ENCODE data around the gene PLEKHB2. TPM values are rescaled to one million over a fixed set of nuclear protein-coding genes. Genes with fewer than 3 reads are reported as not detected.
"Not testable (repeated sequence)": the region's sequence is repeated elsewhere in the genome, so short reads cannot be mapped to it uniquely, and the experiment has no call there.

PLEKHB2 gene
- total RNA-seq, 1 donor from 2014 or later: 46.7 TPM

- no peak overlapping the region for H3K27ac ChIP-seq
- no peak for TF ChIP-seq POLR2A (IDR thresholded peaks at IDR 0.05)
- TF ChIP-seq POLR2AphosphoS5 (IDR thresholded peaks at IDR 0.05; ENCODE audit: insufficient read depth in 1 of 2, low read depth in 1 of 2): no peak
- no peak for TF ChIP-seq CTCF (IDR thresholded peaks at IDR 0.05)
- intact Hi-C loops (cut with DNase I): no loop called here
- no peaks in the 10 kb centered on the region for H3K9me3 ChIP-seq
- H3K36me3 ChIP-seq: peaks cover 0 to 39% of the 10 kb centered on the region in 2 donors
- no peaks in the 10 kb centered on the region for H3K27me3 ChIP-seq
- no peak for DNase-seq (ENCODE audit: extremely low spot score in 2 of 2)
- no peak overlapping the region for H3K4me3 ChIP-seq
- H3K4me1 ChIP-seq: no peaks in the 10 kb centered on the region
Observed at GRCh38 chr2:131148426-131148825, 43.3 kb downstream of the PLEKHB2 start.

- H3K36me3 ChIP-seq: peaks cover 0 to 31% of the 10 kb centered on the region in 2 donors
- intact Hi-C loops (cut with DNase I): not testable (repeated sequence)
Observed at GRCh38 chr2:131150109-131150508, 45.0 kb downstream of the PLEKHB2 start.

GRCh38 chr2:131151398-131151797 is 46.3 kb downstream of the PLEKHB2 start:
- Histone ChIP-seq H3K4me3 (no peak overlapping the region), H3K27me3 (no peaks in the 10 kb centered on the region), H3K27ac (no peak overlapping the region), H3K4me1 (no peaks in the 10 kb centered on the region), H3K9me3 (no peaks in the 10 kb centered on the region), H3K36me3 (peaks cover 0 to 29% of the 10 kb centered on the region in 2 donors)
- DNase-seq (ENCODE audit: extremely low spot score in 2 of 2): no peak
- TF ChIP-seq CTCF (IDR thresholded peaks at IDR 0.05) (no peak), POLR2AphosphoS5 (IDR thresholded peaks at IDR 0.05; ENCODE audit: insufficient read depth in 1 of 2, low read depth in 1 of 2) (no peak), POLR2A (IDR thresholded peaks at IDR 0.05) (no peak)
- intact Hi-C loops (cut with DNase I): no loop called here

More at GRCh38 chr2:131150109-131150508, 45.0 kb downstream of the PLEKHB2 start:
- not testable (repeated sequence) for H3K4me3 ChIP-seq; H3K27me3 ChIP-seq; H3K4me1 ChIP-seq; DNase-seq (ENCODE audit: extremely low spot score in 2 of 2); H3K27ac ChIP-seq; H3K9me3 ChIP-seq

- intact Hi-C loops (cut with DNase I): no loop called here
Observed at GRCh38 chr2:131152074-131152473, 46.9 kb downstream of the PLEKHB2 start.

GRCh38 chr2:131153529-131153928 is 48.4 kb downstream of the PLEKHB2 start:
- TF ChIP-seq CTCF (IDR thresholded peaks at IDR 0.05) (no peak), POLR2AphosphoS5 (IDR thresholded peaks at IDR 0.05; ENCODE audit: insufficient read depth in 1 of 2, low read depth in 1 of 2) (no peak), POLR2A (IDR thresholded peaks at IDR 0.05) (no peak)
- H3K4me3 ChIP-seq: no peak overlapping the region
- H3K9me3 ChIP-seq: no peaks in the 10 kb centered on the region
- H3K36me3 ChIP-seq: peaks cover 0 to 10% of the 10 kb centered on the region in 2 donors
- H3K4me1 ChIP-seq: no peaks in the 10 kb centered on the region
- no peaks in the 10 kb centered on the region for H3K27me3 ChIP-seq
- DNase-seq (ENCODE audit: extremely low spot score in 2 of 2): no peak
- no peak overlapping the region for H3K27ac ChIP-seq
- intact Hi-C loops (cut with DNase I): no loop called here

More at GRCh38 chr2:131152074-131152473, 46.9 kb downstream of the PLEKHB2 start:
- no peaks in the 10 kb centered on the region for H3K9me3 ChIP-seq
- H3K27ac ChIP-seq: no peak overlapping the region
- H3K36me3 ChIP-seq: peaks cover 0 to 22% of the 10 kb centered on the region in 2 donors
- no peak for DNase-seq (ENCODE audit: extremely low spot score in 2 of 2)
- no peak for TF ChIP-seq POLR2A (IDR thresholded peaks at IDR 0.05)
- H3K4me3 ChIP-seq: no peak overlapping the region
- H3K27me3 ChIP-seq: no peaks in the 10 kb centered on the region
- no peaks in the 10 kb centered on the region for H3K4me1 ChIP-seq

GRCh38 chr2:131154071-131154531 is 49.0 kb downstream of the PLEKHB2 start:
- H3K36me3 ChIP-seq: peaks cover 0 to 5% of the 10 kb centered on the region in 2 donors
- no peak for TF ChIP-seq POLR2A (IDR thresholded peaks at IDR 0.05)
- peak; percentile 48 to 68 (median 58) for TF ChIP-seq CTCF (IDR thresholded peaks at IDR 0.05)
- TF ChIP-seq POLR2AphosphoS5 (IDR thresholded peaks at IDR 0.05; ENCODE audit: insufficient read depth in 1 of 2, low read depth in 1 of 2): no peak
- no peaks in the 10 kb centered on the region for H3K9me3 ChIP-seq
- no peak overlapping the region for H3K27ac ChIP-seq
- DNase-seq (ENCODE audit: extremely low spot score in 2 of 2): no peak
- H3K4me3 ChIP-seq: no peak overlapping the region
- intact Hi-C loops (cut with DNase I): no loop called here
- no peaks in the 10 kb centered on the region for H3K27me3 ChIP-seq
- no peaks in the 10 kb centered on the region for H3K4me1 ChIP-seq
